ENCODE data around the gene SUCLG2.

GRCh38 chr3:67461667-67462142 is 192.7 kb downstream of the SUCLG2 start:
- no peak for TF ChIP-seq CTCF (conservative IDR thresholded peaks at IDR 0.05 in 1 of 2, IDR thresholded peaks at IDR 0.05 in 1 of 2; ENCODE audit: extremely low read depth in 1 of 2, insufficient read depth in 1 of 2, low read depth in 1 of 2, low read length in 2 of 2)
- TF ChIP-seq EZH2 (IDR thresholded peaks at IDR 0.05; ENCODE audit: borderline replicate concordance, low read length): no peak
